GM21737 (cell line): Measurements from ENCODE around the gene UACA.
"Not testable (repeated sequence)": the region's sequence is repeated elsewhere in the genome, so short reads cannot be mapped to it uniquely, and the experiment has no call there.

ENCODE experiments used
- ATAC-seq: cut with Tn5 transposase; IDR thresholded peaks from one replicate; pipeline ENCODE4 v1.9.1; 2021; ENCODE audit warnings: mild to moderate bottlenecking, moderate library complexity; ENCODE audit not compliant: unreplicated experiment

Gene UACA

DNA sequence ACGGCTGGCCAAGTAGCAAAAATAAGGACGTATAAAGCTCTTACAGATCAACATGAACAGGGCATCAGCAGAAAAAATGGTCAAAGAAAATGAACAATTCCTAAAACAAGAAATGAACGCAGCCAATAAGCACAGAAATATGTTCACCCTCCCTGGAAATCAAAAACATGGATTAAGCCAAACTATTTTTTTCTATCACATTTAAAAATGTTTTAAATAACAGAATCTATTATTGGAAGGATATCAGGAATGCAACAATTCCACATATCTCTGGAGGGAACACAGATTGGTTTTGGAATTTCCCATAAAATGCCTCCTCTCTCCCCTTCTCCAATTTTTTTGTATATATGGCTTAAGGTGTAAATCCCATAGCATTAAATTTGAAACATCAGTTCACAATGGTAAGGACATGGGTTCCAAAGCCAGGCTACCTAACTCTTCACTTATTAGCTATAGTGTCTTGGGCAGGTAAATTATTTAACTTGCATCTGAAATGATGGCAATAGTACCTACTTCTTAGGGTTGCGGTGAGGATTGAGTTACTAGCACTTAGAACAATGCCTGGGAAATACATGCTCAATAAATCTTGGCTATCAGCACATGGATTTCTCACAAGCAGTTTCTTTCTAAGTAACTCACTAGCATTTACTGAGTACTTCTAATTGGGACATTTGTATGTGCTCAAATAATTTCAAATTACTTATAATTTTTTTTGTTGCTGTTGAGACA, 10.1 kb downstream of the UACA start:
- no peak for ATAC-seq

DNA sequence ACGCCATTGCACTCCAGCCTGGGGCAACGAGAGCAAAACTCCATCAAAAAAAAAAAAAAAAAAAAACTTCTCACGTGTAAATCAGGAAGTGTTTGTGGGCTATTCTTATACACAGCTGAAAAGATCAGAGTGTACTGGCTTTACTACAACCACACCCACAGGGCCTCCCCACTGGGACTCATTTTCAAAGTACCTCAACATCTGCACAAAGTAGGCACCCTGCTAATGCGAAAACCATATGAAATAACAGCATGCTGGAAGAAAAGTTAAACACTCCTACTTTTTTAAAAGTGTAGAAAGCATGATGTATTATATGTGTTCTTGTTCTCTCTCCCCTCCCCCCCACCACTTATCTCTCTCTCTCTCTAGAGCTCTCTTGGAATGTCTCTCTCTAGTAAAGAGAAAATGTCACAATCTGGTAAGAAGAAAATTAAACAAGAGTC, 11.1 kb downstream of the UACA start:
- no peak for ATAC-seq

DNA sequence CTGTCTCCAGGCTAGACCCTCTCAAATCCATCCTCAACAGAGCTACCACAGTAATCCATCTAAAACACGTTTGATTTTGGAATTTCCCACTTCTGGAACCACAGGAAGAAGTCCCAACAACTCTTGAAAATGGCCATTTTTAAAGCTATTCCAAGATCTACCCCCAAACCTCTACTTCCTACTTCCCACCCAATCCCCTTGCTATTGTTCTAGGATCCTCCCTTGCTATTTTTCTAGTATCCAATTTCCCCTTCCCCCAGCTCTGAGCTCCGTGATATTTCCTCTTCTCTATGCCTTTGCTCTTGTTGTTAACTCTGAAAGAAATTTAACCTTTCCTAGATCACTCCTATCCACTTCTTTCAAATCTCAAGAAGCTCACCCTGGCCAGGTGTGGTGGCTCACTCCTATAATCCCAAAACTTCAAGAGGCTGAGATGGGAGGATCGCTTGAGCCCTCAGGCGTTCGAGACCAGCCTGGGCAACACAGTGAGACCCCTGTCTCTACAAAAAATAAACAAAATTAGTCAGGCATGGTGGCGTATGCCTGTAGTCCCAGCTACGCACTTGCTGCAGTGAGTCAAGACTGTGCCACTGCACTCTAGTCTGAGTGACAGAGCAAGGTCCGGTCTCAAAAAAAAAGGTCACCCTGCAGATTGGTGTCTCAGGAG, 13.0 kb downstream of the UACA start:
- ATAC-seq, result no peak

DNA sequence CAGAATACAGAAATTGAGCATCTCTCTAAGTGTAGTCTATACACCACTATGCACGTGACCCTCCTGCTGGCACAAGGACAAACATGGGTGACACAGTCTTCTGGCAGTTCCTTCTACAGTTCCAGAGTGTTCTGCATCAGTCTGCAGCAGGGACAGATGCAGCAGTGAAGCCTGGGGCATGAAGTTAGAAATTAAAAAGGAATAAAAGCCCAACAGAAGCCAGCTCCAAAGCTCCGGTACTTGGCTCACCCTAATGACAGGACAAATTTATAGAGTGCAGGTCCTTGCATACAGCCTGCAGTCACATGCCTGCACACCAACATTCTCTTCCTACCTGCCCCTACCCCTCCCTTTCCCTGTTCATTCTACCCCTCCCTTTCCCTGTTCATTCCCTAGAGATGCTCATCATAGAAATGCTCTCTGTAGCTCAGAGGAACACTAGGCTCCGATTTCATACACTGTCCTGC, 15.0 kb downstream of the UACA start:
- no peak for ATAC-seq

DNA sequence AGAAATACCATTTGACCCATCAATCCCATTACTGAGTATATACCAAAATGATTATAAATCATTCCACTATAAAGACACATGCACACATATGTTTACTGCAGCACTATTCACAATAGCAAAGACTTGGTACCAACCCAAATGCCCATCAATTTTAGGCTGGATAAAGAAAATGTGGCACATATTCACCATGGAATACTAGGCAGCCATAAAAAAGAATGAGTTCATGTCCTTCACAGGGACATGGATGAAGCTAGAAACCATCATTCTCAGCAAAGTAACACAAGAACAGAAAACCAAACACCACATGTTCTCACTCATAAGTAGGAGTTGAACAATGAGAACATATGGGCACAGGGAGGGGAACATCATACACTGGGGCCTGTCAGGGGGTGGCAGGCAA, 16.8 kb downstream of the UACA start:
- not testable (repeated sequence) for ATAC-seq

DNA sequence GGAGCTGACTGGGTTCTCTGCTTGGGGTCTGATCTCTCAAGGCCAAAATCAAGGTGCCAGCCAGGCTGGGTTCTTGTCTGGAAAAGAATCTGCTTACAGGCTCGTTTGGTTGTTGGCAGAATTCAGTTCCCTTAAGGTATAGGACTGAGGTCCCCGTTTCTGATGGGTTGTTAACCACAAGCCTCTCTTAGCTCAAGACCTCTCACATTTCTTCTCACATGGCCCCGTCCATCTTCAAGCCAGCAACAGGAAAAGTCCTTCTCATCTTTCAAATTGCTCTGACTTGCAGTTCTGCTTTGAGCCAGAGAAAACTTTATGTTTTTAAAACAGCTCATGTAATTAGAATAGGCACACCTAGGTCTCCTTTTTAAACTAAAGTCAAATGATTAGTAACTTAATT, 20.4 kb downstream of the UACA start:
- ATAC-seq, result no peak

DNA sequence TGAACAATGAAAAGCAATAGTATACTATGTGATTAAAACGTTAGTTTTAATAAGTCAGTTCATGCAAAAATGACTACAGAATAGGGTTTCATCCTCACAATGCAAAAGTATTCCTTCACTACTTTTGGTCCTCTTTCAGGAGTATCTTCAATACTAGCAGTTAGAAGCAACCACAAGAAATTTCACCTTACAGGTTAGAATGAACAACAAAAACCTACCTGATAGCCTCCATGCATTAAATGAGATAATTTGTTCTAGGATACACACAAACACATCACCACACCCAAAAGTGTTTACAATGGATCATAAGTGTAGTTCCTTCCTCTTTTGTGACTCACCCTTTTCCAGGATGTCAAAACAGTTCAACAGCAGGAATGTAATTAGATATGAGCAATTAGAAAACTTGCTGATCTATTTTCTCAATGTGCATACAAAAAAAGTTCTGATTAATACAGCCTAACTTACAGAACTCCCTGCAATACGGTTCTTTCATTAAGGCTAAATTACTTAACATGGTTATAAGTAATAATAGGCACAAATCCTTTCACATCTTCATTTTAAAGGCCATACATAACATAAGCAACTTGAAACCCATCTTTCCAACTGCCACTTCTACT, 21.6 kb downstream of the UACA start:
- ATAC-seq, result no peak

DNA sequence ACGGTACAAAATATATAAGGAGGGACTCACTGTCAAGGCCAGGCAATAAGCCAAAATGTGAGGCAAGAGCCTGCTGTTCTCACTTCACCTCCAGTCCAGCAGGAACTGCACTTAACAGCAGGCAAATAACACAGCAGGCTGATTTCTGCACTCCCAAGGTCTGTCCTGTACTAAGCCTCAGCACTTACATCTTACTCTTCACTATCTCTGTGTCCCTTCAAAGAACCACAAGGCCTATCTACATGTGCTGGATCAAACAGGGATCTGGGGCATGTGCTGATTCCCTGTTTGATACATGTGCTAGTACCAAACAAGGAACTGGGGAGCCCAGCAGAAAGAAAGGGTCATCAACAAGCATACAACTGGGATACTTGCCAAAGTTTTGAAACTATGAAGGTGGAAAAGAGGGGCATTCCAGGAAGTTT, 22.2 kb downstream of the UACA start:
- ATAC-seq, result no peak

GRCh38 chr15:70735040-70735439, 28.3 kb downstream of the UACA start:
- not testable (repeated sequence) for ATAC-seq

DNA sequence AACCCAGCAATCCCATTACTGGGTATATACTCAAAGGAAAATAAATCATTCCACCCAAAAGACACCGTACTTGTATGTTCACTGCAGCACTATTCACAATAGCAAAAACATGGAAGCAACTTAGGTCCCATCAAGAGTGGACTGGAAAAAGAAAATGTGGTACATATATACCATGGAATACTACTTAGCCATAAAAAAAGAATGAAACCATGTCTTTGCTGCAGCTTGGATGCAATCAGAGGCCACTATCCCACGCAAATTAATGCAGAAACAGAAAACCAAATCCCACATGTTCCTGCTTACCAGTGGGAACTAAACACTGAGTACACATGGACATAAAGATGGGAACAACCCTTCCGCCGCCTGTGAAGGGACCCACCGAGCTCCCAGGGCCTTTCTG, 34.2 kb downstream of the UACA start:
- no peak for ATAC-seq

GRCh38 chr15:70726753-70727152, 36.6 kb downstream of the UACA start:
- no peak for ATAC-seq

GRCh38 chr15:70723927-70724326, 39.4 kb downstream of the UACA start:
- no peak for ATAC-seq

DNA sequence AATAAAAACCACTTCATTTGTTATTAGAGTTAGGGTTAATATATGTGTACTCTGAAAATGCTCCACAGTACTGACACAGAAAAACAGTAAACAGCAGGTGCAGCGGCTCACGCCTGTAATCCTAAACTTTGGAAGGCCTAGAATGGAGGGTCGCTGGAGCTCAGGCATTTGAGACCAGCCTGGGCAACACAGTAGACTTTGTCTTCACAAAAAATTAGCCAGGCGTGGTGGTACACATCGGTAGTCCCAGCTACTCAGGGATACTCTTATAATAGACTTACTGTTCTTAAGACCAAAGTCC, 40.3 kb downstream of the UACA start:
- ATAC-seq, result no peak

DNA sequence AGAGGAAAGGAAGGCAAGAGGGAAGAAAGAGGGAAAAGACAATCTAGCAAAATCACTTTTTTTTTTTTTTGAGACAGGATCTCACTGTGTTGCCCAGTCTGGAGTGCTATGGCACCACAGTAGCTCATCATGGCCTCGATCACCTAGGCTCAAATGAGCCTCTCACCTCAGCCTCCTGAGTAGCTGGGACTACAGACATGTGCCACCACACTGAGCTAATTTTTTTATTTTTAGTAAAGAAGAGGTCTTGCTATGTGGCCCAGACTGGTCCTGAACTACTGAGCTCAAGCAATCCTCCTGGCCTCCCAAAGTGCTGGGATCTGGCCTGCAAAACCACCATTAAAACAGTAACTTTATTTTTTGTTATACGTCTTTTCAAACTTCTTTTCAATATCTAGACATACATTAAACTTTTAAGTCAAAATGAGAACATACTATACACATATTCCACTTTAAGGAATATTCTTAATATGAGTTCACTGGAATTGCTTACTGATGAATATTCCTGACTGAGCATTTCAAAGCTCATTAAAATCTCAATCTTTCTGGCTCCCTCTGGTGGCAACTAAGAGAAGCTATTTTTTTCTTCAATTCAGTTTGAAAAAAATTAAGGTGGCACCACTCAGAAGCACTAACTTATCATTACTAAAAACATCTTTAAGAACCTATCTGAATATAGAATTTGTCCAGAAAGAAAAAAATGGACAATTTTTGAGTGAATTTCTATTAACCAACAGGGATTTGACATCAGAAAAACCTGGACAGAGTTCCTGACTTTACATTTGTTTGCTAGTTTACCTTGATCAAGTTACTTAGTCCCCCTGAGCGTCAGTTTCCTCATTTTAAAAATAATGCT, 40.9 kb downstream of the UACA start:
- no peak for ATAC-seq

- no peak for ATAC-seq
These were observed 42.9 kb downstream of the UACA start for GRCh38 chr15:70720228-70721016.

- no peak for ATAC-seq
These were observed 46.0 kb downstream of the UACA start for GRCh38 chr15:70717237-70717793.

- ATAC-seq, result no peak
These were observed 47.4 kb downstream of the UACA start for GRCh38 chr15:70715840-70716485.

DNA sequence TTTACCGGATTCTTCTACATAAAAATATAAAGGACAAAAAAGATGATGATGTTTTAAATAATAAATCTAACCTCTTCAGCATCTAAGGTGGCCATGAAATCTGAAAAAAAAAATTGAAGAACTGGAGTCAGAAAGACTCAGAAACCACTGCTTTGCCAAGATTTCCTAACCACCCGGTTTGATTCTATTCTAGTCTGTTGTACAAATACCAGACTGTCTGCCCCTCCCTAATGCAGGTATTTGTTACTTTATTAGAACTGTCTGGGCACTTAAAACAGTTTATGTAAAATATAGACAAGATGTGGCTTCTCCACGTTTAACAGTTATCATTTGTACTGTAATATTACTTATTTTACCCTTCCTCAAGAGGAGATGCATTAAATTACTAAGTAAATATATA, 48.8 kb downstream of the UACA start:
- ATAC-seq, result no peak

- no peak for ATAC-seq
These were observed 49.3 kb downstream of the UACA start for GRCh38 chr15:70714015-70714414.

DNA sequence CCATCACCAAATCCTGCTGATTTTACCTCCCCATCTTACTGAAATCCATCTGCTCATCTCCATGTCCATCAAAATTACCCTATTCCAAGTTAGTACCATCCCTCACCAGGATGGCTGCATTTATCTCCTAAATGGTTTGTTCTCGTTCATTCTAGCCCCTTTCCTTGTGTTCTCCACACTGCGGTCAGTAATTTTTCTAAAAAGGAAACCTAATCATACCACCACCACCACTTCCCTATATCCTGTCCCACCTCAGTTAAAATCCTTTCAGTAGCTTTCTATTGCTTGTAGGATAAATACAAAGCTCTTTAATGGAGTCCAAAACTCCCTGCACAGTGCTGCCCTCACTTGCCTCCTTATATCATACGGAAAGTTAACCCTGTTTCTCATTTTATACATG, 51.1 kb downstream of the UACA start:
- ATAC-seq, result no peak
